Heart left ventricle (tissue), 13 donors: Measurements from ENCODE around the gene RGPD4.

ENCODE experiments used
- CTCF ChIP-seq, 12 donors: fragments of 200-600 bp; sonication (generic) in 4 of 12; IDR thresholded peaks; one replicate each; pipeline versions ENCODE4 v1.5.0 to v1.8.0; 2018 to 2022; ENCODE audit warnings: antibody characterized with exemption in 12 of 12, mild to moderate bottlenecking in 5 of 12
- POLR2A ChIP-seq, 2 donors: fragments of 450-650 bp; IDR thresholded peaks; one replicate each; pipeline ENCODE4 v1.6.1; 2017; ENCODE audit warnings: antibody characterized with exemption in 2 of 2, mild to moderate bottlenecking in 2 of 2, moderate library complexity in 2 of 2
- donor health status: ischemic (EF 13 %, LVEDD 7.1; RV severe dilation, severe dysfunction).
- donor health status: DM: no; HTN: yes; CAD: no.
- donor health status: DM: no; HTN: no; CAD: no.
- donor health status: ischemic (EF 25% LVEDD 6.9; RV normal size, moderate dysfunction).
- donor health status: ischemic (EF 25% LVEDD 5.7; RV mildly dilated, moderate dysfunction).
- donor health status: ischemic (EF 35%, LVEDD 5.7; RV mildly dilated, moderate dysfunction).
- donor health status: nonischemic (EF 11% LVEDD 7.7; RV severe dilation, severe dysfunction).
- donor health status: DM: yes; HTN: yes; CAD: no.
- donor health status: PGD.
- donor health status: ischemic (EF 29% LVEDD 5.4; RV normal size, mild dysfunction).
- donor health status: nonischemic (EF 23%, LVEDD 6.1; RV moderate dilation, normal function).

GRCh38 chr2:107824451-107825205, 2.1 kb upstream of the RGPD4 start:
- TF ChIP-seq CTCF (IDR thresholded peaks at IDR 0.05) (no peak), POLR2A (IDR thresholded peaks at IDR 0.05) (no peak)
